Gastrocnemius medialis (tissue), 4 donors: ENCODE measurements around the gene ADARB1.

ENCODE experiments used
- CTCF ChIP-seq, 5 experiments: fragments of 450-650 bp in 3 of 5; fragments of 200-600 bp in 2 of 5; sonication (generic) in 2 of 5; IDR thresholded peaks in 4 of 5; conservative IDR thresholded peaks in 1 of 5; 1 replicate in 4 of 5; 2 replicates in 1 of 5; pipeline ENCODE4 v1.5.1; 2016 to 2019; ENCODE audit warnings: antibody characterized with exemption in 5 of 5, mild to moderate bottlenecking in 3 of 5, moderate library complexity in 3 of 5
- POLR2A ChIP-seq, 2 donors: fragments of 450-650 bp; IDR thresholded peaks; one replicate each; pipeline ENCODE4 v1.6.1; 2017; ENCODE audit warnings: antibody characterized with exemption in 2 of 2, mild to moderate bottlenecking in 2 of 2, moderate library complexity in 2 of 2

- no peak for TF ChIP-seq POLR2A (IDR thresholded peaks at IDR 0.05)
- no peak for TF ChIP-seq CTCF (IDR thresholded peaks at IDR 0.05 in 4 of 5, conservative IDR thresholded peaks at IDR 0.05 in 1 of 5)
These were observed 85.8 kb downstream of the ADARB1 start for GRCh38 chr21:45160198-45160597.
